Uterus (tissue), 2 donors: Measurements from ENCODE around the gene PIK3R3.

Experiments
- POLR2A ChIP-seq, 2 donors: fragments of 450-650 bp; IDR thresholded peaks; one replicate each; pipeline ENCODE4 v1.6.1; 2016; ENCODE audit warnings: antibody characterized with exemption in 2 of 2, mild to moderate bottlenecking in 1 of 2, moderate library complexity in 1 of 2
- TF ChIP-seq, protein P1 (sequence below), 4 experiments: fragments of 200-600 bp in 2 of 4; fragments of 450-650 bp in 2 of 4; sonication (generic) in 2 of 4; IDR thresholded peaks; one replicate each; pipeline ENCODE4 v1.5.1; 2016 to 2019; ENCODE audit warnings: antibody characterized with exemption in 4 of 4, mild to moderate bottlenecking in 2 of 4, moderate library complexity in 1 of 4

DNA sequence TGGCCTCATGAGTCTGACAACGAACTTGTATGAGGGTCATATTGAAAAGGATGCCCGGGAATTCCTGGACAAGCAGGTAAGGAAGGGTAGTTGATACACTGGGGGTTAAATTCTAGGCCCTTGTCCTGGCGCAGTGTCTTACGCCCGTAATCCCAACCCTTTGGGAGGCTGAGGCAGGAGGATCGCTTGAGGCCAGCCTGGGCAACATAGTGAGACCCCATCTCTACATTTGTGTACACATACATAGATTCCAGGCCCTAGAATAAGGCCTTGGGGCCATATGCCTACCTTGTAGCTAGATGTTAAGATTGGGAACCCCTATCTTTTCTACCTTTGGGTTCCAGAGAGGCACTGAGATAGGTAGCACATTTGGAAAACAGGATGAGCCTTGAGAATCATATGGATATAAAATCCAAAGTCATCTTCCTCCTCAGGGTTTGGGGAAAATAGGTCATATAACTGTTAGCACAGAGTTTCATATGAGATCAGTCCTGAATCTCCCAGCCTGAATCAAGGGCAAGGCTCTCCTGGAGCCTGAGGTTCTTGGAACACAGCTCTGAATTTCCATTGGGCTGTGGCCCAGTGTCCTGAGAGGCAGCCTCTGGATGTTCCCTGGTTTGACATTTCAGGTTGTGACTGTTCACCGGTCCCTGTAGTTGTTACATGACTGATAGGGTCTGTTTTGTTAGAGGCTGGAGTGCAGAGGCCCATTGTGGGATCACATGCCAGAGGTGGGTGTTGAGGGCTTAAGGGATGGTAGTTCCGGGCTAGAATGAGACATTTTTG is 104.4 kb downstream of the PIK3R3 start:
- TF ChIP-seq, protein P1, sequence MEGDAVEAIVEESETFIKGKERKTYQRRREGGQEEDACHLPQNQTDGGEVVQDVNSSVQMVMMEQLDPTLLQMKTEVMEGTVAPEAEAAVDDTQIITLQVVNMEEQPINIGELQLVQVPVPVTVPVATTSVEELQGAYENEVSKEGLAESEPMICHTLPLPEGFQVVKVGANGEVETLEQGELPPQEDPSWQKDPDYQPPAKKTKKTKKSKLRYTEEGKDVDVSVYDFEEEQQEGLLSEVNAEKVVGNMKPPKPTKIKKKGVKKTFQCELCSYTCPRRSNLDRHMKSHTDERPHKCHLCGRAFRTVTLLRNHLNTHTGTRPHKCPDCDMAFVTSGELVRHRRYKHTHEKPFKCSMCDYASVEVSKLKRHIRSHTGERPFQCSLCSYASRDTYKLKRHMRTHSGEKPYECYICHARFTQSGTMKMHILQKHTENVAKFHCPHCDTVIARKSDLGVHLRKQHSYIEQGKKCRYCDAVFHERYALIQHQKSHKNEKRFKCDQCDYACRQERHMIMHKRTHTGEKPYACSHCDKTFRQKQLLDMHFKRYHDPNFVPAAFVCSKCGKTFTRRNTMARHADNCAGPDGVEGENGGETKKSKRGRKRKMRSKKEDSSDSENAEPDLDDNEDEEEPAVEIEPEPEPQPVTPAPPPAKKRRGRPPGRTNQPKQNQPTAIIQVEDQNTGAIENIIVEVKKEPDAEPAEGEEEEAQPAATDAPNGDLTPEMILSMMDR (IDR thresholded peaks at IDR 0.05), result no peak
- no peak for TF ChIP-seq POLR2A (IDR thresholded peaks at IDR 0.05)
